RCC 7860 (cell line): Measurements from ENCODE around the gene ADD3.

Experiments
- DNase-seq: peaks from one replicate; pipeline ENCODE4 v3.0.0-alpha.2; 2015; ENCODE audit warnings: low spot score
- FAIRE-seq: peaks from 2 replicates; lab custom pipeline; 2012; peaks lifted over from hg19 to GRCh38; lab: Jason Lieb, UNC

ADD3 gene

GRCh38 chr10:109998513-109998912 is 9.3 kb upstream of the ADD3 start:
- DNase-seq (no peak), FAIRE-seq (no peak)

- no peak for FAIRE-seq
- no peak for DNase-seq
Observed at GRCh38 chr10:110002801-110003523, 4.8 kb upstream of the ADD3 start.

GRCh38 chr10:110003524-110003885 is 4.3 kb upstream of the ADD3 start:
- FAIRE-seq (no peak), DNase-seq (no peak)

- peak; percentile 32 for DNase-seq
- peak; percentile 54 for FAIRE-seq
Observed at GRCh38 chr10:110005719-110006118, 2.1 kb upstream of the ADD3 start.

- no peak for FAIRE-seq
- DNase-seq, result peak; percentile 34
Observed at GRCh38 chr10:110006358-110007160, 1.2 kb upstream of the ADD3 start.

GRCh38 chr10:110007161-110007700 is 553 bp upstream of the ADD3 start:
- DNase-seq, result no peak

GRCh38 chr10:110008518-110009339 is 945 bp downstream of the ADD3 start:
- DNase-seq, result peak; percentile 29
- FAIRE-seq, result peak; percentile 12

More at GRCh38 chr10:110007161-110007700, 553 bp upstream of the ADD3 start:
- no peak for FAIRE-seq

- FAIRE-seq, result no peak
- no peak for DNase-seq
Observed at GRCh38 chr10:110009736-110010475, 2.1 kb downstream of the ADD3 start.

GRCh38 chr10:110010486-110011378 is 2.9 kb downstream of the ADD3 start:
- no peak for DNase-seq
- no peak for FAIRE-seq

GRCh38 chr10:110011681-110012080 is 3.9 kb downstream of the ADD3 start:
- no peak for DNase-seq
- no peak for FAIRE-seq

- DNase-seq (peak; percentile 64), FAIRE-seq (peak; percentile 63)
Observed at GRCh38 chr10:110013630-110014293, 6.0 kb downstream of the ADD3 start.

- DNase-seq (no peak), FAIRE-seq (no peak)
Observed at GRCh38 chr10:110016039-110016438, 8.3 kb downstream of the ADD3 start.

- no peak for DNase-seq
- FAIRE-seq, result no peak
Observed at GRCh38 chr10:110017052-110017451, 9.3 kb downstream of the ADD3 start.

- FAIRE-seq (no peak), DNase-seq (no peak)
Observed at GRCh38 chr10:110017907-110018306, 10.1 kb downstream of the ADD3 start.

- FAIRE-seq (no peak), DNase-seq (no peak)
Observed at GRCh38 chr10:110020265-110020664, 12.5 kb downstream of the ADD3 start.

- DNase-seq, result no peak
- FAIRE-seq, result no peak
Observed at GRCh38 chr10:110022716-110023504, 15.1 kb downstream of the ADD3 start.

- no peak for DNase-seq
- FAIRE-seq, result no peak
Observed at GRCh38 chr10:110023785-110024465, 16.1 kb downstream of the ADD3 start.
